IMR-90 (cell line): ENCODE measurements around the gene KCNE5. TPM values are rescaled to one million over a fixed set of nuclear protein-coding genes. Genes with fewer than 3 reads are reported as not detected.

Experiments used
- ATAC-seq: fragments of 200-7000 bp; cut with Tn5 transposase; 2 replicates; pipeline ENCODE4 v1.9.1; 2020; ENCODE audit warnings: low read depth, mild to moderate bottlenecking, moderate library complexity
- BruUV-seq: library from RNA; stranded (reverse); fragments of 400-500 nt; replicated peaks from 2 replicates; lab custom pipeline; 2021; lab: Mats Ljungman, UMichigan
- CTCF ChIA-PET: fragments of 300-600 bp; formaldehyde crosslinking; extraction: SDS; loops from one replicate; lab custom pipeline; 2021; ENCODE audit warnings: antibody characterized with exemption; lab: Yijun Ruan, JAX
- POLR2A ChIA-PET: fragments of 300-600 bp; sonication (Branson Sonifier 250); formaldehyde crosslinking; loops from one replicate; lab custom pipeline; 2022; ENCODE audit warnings: antibody characterized with exemption; ENCODE audit not compliant: unreplicated experiment; lab: Charles Lee
- DNase-seq: peaks from one replicate; pipeline ENCODE4 v3.0.0; 2013
- H2AFZ ChIP-seq: replicated peaks from 2 replicates; pipeline ENCODE3; 2013; ENCODE audit warnings: low read length, mild to moderate bottlenecking; ENCODE audit not compliant: poor library complexity
- H2AK5ac ChIP-seq: 2 replicates; pipeline ENCODE4 v1.6.1; 2013; ENCODE audit warnings: low read depth, low read length, inconsistent platforms
- H2AK9ac ChIP-seq: replicated peaks from 2 replicates; pipeline ENCODE3; 2013; ENCODE audit warnings: mild to moderate bottlenecking, low read depth, low read length, moderate library complexity; ENCODE audit not compliant: poor library complexity
- H2BK120ac ChIP-seq: 2 replicates; pipeline ENCODE4 v1.6.1; 2013; ENCODE audit warnings: low read depth, low read length, inconsistent platforms
- H2BK15ac ChIP-seq: 3 replicates; pipeline ENCODE4 v1.6.1; 2013; ENCODE audit warnings: low read depth, low read length, inconsistent platforms
- H2BK20ac ChIP-seq: 2 replicates; pipeline ENCODE4 v1.6.1; 2013; ENCODE audit warnings: low read depth, mild to moderate bottlenecking, inconsistent platforms, low read length, moderate library complexity
- H2BK5ac ChIP-seq: 2 replicates; pipeline ENCODE4 v1.6.1; 2013; ENCODE audit warnings: mild to moderate bottlenecking, low read depth, low read length, inconsistent platforms; ENCODE audit not compliant: poor library complexity, severe bottlenecking
- H3K14ac ChIP-seq: replicated peaks from 2 replicates; pipeline ENCODE4 v1.6.1; 2013; ENCODE audit warnings: low read depth, low read length, inconsistent platforms
- H3K18ac ChIP-seq: 2 replicates; pipeline ENCODE4 v1.6.1; 2013; ENCODE audit warnings: low read depth, low read length, control low read depth
- H3K23ac ChIP-seq: 2 replicates; pipeline ENCODE4 v1.6.1; 2013; ENCODE audit warnings: low read depth, low read length, inconsistent platforms
- H3K27ac ChIP-seq: 2 replicates; pipeline ENCODE4 v1.5.1; 2013; ENCODE audit warnings: mild to moderate bottlenecking, control low read depth, low read length; ENCODE audit not compliant: insufficient read depth
- H3K27me3 ChIP-seq: 2 replicates; pipeline ENCODE4 v1.6.1; 2013; ENCODE audit warnings: low read length; ENCODE audit not compliant: control insufficient read depth, insufficient read depth
- H3K36me3 ChIP-seq: 2 replicates; pipeline ENCODE4 v1.6.1; 2013; ENCODE audit warnings: low read length, mixed read lengths; ENCODE audit not compliant: control insufficient read depth, insufficient read depth
- H3K4ac ChIP-seq: 2 replicates; pipeline ENCODE4 v1.6.1; 2013; ENCODE audit warnings: low read depth, low read length, inconsistent platforms
- H3K4me1 ChIP-seq: 2 replicates; pipeline ENCODE4 v1.6.1; 2013; ENCODE audit warnings: low read length, mixed read lengths; ENCODE audit not compliant: control insufficient read depth, insufficient read depth
- H3K4me2 ChIP-seq: 2 replicates; pipeline ENCODE4 v1.6.1; 2013; ENCODE audit warnings: low read depth, mild to moderate bottlenecking, control low read depth, low read length, moderate library complexity
- H3K4me3 ChIP-seq: 2 replicates; pipeline ENCODE4 v1.5.1; 2013; ENCODE audit warnings: low read depth, mild to moderate bottlenecking, control low read depth, low read length, moderate library complexity; ENCODE audit not compliant: insufficient read depth
- H3K56ac ChIP-seq: 2 replicates; pipeline ENCODE4 v1.6.1; 2013; ENCODE audit warnings: low read length, inconsistent platforms; ENCODE audit not compliant: insufficient read depth; ENCODE audit errors: extremely low read depth
- H3K79me1 ChIP-seq, 2 experiments: 2 replicates each; pipeline ENCODE4 v1.6.1; 2013; ENCODE audit warnings: low read length in 2 of 2, inconsistent platforms in 1 of 2, low read depth in 1 of 2
- H3K9ac ChIP-seq: 2 replicates; pipeline ENCODE4 v1.6.1; 2013; ENCODE audit warnings: low read depth, low read length, control low read depth
- H3K9me1 ChIP-seq: 2 replicates; pipeline ENCODE4 v1.6.1; 2013; ENCODE audit warnings: low read length, inconsistent platforms; ENCODE audit not compliant: insufficient read depth
- H3K9me3 ChIP-seq: 2 replicates; pipeline ENCODE4 v1.6.1; 2013; ENCODE audit warnings: low read length; ENCODE audit not compliant: control insufficient read depth, insufficient read depth
- H4K20me1 ChIP-seq: 2 replicates; pipeline ENCODE4 v1.6.1; 2013; ENCODE audit warnings: low read length, inconsistent platforms; ENCODE audit not compliant: insufficient read depth
- H4K5ac ChIP-seq: 2 replicates; pipeline ENCODE4 v1.6.1; 2013; ENCODE audit warnings: mild to moderate bottlenecking, low read depth, low read length, control low read depth
- H4K8ac ChIP-seq, 2 experiments: 2 replicates each; pipeline ENCODE4 v1.6.1; 2013; ENCODE audit warnings: low read depth in 2 of 2, low read length in 2 of 2, control low read depth in 1 of 2, inconsistent platforms in 1 of 2
- H4K91ac ChIP-seq: 2 replicates; pipeline ENCODE4 v1.6.1; 2013; ENCODE audit warnings: low read depth, low read length, inconsistent platforms; ENCODE audit not compliant: insufficient read depth
- FOS ChIP-seq: fragments of 150-350 bp; IDR thresholded peaks from 2 replicates; pipeline ENCODE4 v1.6.1; 2016; ENCODE audit warnings: low read depth, low read length
- MAFK ChIP-seq: IDR thresholded peaks from 2 replicates; pipeline ENCODE4 v1.6.1; 2012; ENCODE audit warnings: low read depth, low read length, improper control_type of control experiment
- POLR2A ChIP-seq: IDR thresholded peaks from 2 replicates; pipeline ENCODE4 v1.6.1; 2012; ENCODE audit warnings: mild to moderate bottlenecking, low read depth, low read length
- RAD21 ChIP-seq: IDR thresholded peaks from 2 replicates; pipeline ENCODE4 v1.6.1; 2012; ENCODE audit warnings: low read length, improper control_type of control experiment
- RCOR1 ChIP-seq: IDR thresholded peaks from 2 replicates; pipeline ENCODE4 v1.6.1; 2012; ENCODE audit warnings: mild to moderate bottlenecking, low read length, improper control_type of control experiment; ENCODE audit not compliant: insufficient replicate concordance
- SMC3 ChIP-seq: fragments of 150-350 bp; IDR thresholded peaks from 2 replicates; pipeline ENCODE4 v1.6.1; 2016; ENCODE audit warnings: low read depth, mild to moderate bottlenecking, antibody characterized with exemption, low read length, moderate library complexity
- WGBS, 2 experiments: methylation state at CpG; one replicate each; pipeline versions ENCODE4 v1.1.5 to v1.1.7; 2013; ENCODE audit warnings: missing lambda C conversion rate in 2 of 2; ENCODE audit not compliant: insufficient read length in 1 of 2; ENCODE audit errors: extremely low coverage in 2 of 2; 5-methylcytosine and 5-hydroxymethylcytosine counted together
- dilution Hi-C: fragments of 300-500 bp; cut with HindIII; formaldehyde crosslinking; loops from one replicate; pipeline ENCODE4 v1.14.3; 2018; ENCODE audit warnings: low sequenced_read_pairs; ENCODE audit not compliant: unreplicated experiment
- in situ Hi-C: fragments of 300-500 bp; cut with MboI; formaldehyde crosslinking; loops from 3 replicates; pipeline ENCODE4 v1.14.3; 2019; ENCODE audit warnings: low sequenced_read_pairs, inconsistent platforms, mixed read lengths
- intact Hi-C: fragments of 100-400 bp; cut with micrococcal nuclease; formaldehyde crosslinking; loops from 2 replicates; pipeline ENCODE4 v1.10.0; 2022
- polyA plus RNA-seq, 3 experiments: library from polyadenylated mRNA; depleted of rRNA; stranded (reverse); fragments of >200 nt; gene quantifications; 2 replicates each; pipeline ENCODE4 v1.2.3, GENCODE V29; 2012; ENCODE audit warnings: low replicate concordance in 1 of 3
- total RNA-seq: library from RNA; depleted of rRNA; stranded (reverse); fragments of >200 nt; gene quantifications from 2 replicates; pipeline ENCODE4 v1.2.3, GENCODE V29; 2012
- TF ChIP-seq, protein P1 (sequence below): conservative IDR thresholded peaks from 2 replicates; pipeline ENCODE4 v1.5.1; 2012; ENCODE audit warnings: mild to moderate bottlenecking, low read depth, low read length, improper control_type of control experiment
- TF ChIP-seq, protein P2 (sequence below): fragments of 150-350 bp; IDR thresholded peaks from 2 replicates; pipeline ENCODE4 v1.6.1; 2017; ENCODE audit warnings: mild to moderate bottlenecking, antibody characterized with exemption, low read length, low read depth

KCNE5 gene
- total and polyA plus RNA-seq, 2 of the 4 experiments (the other 2 are of a cell fraction) = 0.15 to 0.18 TPM

DNA sequence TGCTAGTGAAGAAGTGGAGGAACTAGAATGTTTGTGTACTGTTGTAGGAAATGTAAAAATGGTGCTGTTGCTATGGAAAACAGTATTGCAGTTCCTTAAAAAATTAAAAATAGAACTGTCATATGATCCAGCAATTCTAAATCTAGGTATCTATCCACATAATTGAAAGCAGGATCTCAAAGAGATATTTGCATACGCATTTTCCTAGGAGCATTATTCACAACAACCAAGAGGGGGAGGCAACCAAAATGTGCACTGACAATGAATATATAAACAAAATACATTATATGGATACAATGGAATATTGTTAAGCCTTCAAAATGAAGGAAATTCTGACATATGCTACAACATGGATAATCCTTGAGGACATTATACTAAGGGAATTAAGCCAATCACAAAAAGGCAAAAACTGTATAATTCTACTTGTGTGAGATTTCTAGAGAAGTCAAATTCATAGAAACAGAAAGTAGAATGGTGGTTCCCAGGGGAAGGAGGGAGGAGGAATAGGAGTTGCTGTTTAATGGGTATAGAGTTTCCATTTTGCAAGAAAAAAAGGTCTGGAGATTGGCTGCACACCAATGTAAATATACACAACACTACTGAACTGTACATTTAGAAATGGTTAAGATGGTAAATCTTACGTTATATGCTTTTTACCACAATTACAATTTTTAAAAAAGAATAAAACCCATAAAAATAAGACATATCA, 35.6 kb upstream of the KCNE5 start:
- Histone ChIP-seq H3K18ac (no peak overlapping the region), H3K56ac (no peak overlapping the region), H3K9me1 (no peaks in the 10 kb centered on the region; the same call in 1 of the 2 replicates), H2AFZ (no peak overlapping the region), H3K27ac (no peak overlapping the region), H2AK5ac (no peak overlapping the region), H2BK20ac (no peak overlapping the region), H3K27me3 (no peaks in the 10 kb centered on the region), H2BK15ac (no peak overlapping the region), H3K14ac (no peak overlapping the region), H3K4ac (no peak overlapping the region), H2BK5ac (no peak overlapping the region), H4K8ac (no peak overlapping the region), H4K20me1 (no peaks in the 10 kb centered on the region), H2AK9ac (no peak overlapping the region), H3K9me3 (no peaks in the 10 kb centered on the region), H3K23ac (no peak overlapping the region), H3K4me3 (no peak overlapping the region), H4K91ac (no peak overlapping the region), H3K9ac (no peak overlapping the region), H3K79me1 (peaks cover 0 to 3% of the 10 kb centered on the region in 2 experiments; a peak in 2 of 4 replicates), H3K36me3 (peaks cover 6% of the 10 kb centered on the region), H3K4me2 (no peak overlapping the region), H3K4me1 (no peaks in the 10 kb centered on the region), H4K5ac (no peak overlapping the region), H2BK120ac (no peak overlapping the region)
- DNase-seq (peak; percentile 32), ATAC-seq (peak; percentile 17; the same call in 1 of the 2 replicates)
- ChIA-PET POLR2A (no interaction called here), CTCF (no interaction called here)
- TF ChIP-seq RAD21 = no peak
- TF ChIP-seq, protein P1, sequence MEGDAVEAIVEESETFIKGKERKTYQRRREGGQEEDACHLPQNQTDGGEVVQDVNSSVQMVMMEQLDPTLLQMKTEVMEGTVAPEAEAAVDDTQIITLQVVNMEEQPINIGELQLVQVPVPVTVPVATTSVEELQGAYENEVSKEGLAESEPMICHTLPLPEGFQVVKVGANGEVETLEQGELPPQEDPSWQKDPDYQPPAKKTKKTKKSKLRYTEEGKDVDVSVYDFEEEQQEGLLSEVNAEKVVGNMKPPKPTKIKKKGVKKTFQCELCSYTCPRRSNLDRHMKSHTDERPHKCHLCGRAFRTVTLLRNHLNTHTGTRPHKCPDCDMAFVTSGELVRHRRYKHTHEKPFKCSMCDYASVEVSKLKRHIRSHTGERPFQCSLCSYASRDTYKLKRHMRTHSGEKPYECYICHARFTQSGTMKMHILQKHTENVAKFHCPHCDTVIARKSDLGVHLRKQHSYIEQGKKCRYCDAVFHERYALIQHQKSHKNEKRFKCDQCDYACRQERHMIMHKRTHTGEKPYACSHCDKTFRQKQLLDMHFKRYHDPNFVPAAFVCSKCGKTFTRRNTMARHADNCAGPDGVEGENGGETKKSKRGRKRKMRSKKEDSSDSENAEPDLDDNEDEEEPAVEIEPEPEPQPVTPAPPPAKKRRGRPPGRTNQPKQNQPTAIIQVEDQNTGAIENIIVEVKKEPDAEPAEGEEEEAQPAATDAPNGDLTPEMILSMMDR = no peak
- no peak for TF ChIP-seq RCOR1
- TF ChIP-seq FOS = no peak
- TF ChIP-seq, protein P2, sequence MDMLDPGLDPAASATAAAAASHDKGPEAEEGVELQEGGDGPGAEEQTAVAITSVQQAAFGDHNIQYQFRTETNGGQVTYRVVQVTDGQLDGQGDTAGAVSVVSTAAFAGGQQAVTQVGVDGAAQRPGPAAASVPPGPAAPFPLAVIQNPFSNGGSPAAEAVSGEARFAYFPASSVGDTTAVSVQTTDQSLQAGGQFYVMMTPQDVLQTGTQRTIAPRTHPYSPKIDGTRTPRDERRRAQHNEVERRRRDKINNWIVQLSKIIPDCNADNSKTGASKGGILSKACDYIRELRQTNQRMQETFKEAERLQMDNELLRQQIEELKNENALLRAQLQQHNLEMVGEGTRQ = no peak
- no peak for TF ChIP-seq MAFK
- no peak for TF ChIP-seq SMC3
- no peak for TF ChIP-seq POLR2A
- in situ Hi-C loops = no loop called here
- no TSS peak for BruUV-seq
- dilution Hi-C loops = no loop called here
- WGBS, 2 experiments = no CpG with 5 or more reads among the region's 2 CpGs
- intact Hi-C loops = no loop called here
